BJ (cell line): ENCODE measurements around the gene WASF2. TPM values are rescaled to one million over a fixed set of nuclear protein-coding genes. Genes with fewer than 3 reads are reported as not detected.

Experiments
- CTCF ChIA-PET: fragments of 350-600 bp; formaldehyde crosslinking; extraction: SDS; loops from one replicate; lab custom pipeline; 2021; ENCODE audit warnings: antibody characterized with exemption, inconsistent platforms; lab: Yijun Ruan, JAX
- POLR2A ChIA-PET: fragments of 300-600 bp; sonication (Branson Sonifier 250); formaldehyde crosslinking; extraction: SDS; loops from one replicate; lab custom pipeline; 2021; ENCODE audit warnings: antibody characterized with exemption; lab: Charles Lee
- DNase-seq: peaks from one replicate; pipeline ENCODE4 v3.0.0-alpha.2; 2011; ENCODE audit warnings: low read depth
- H3K27me3 ChIP-seq: 2 replicates; pipeline ENCODE4 v1.6.0; 2011; ENCODE audit warnings: low read length; ENCODE audit not compliant: control insufficient read depth, insufficient read depth
- H3K36me3 ChIP-seq: 2 replicates; pipeline ENCODE4 v1.5.1; 2011; ENCODE audit warnings: low read length; ENCODE audit not compliant: control insufficient read depth, insufficient read depth
- H3K4me3 ChIP-seq: 2 replicates; pipeline ENCODE4 v1.5.1; 2011; ENCODE audit warnings: low read depth, mild to moderate bottlenecking, control low read depth, low read length
- polyA plus RNA-seq: library from polyadenylated mRNA; depleted of rRNA; stranded (reverse); fragments of >200 nt; gene quantifications from 2 replicates; pipeline ENCODE4 v1.2.3, GENCODE V29; 2011
- TF ChIP-seq, protein P1 (sequence below): IDR thresholded peaks from 2 replicates; pipeline ENCODE4 v1.5.1; 2011; ENCODE audit warnings: low read depth, mild to moderate bottlenecking, control low read depth, inconsistent platforms, low read length, moderate library complexity; ENCODE audit not compliant: insufficient read depth

The WASF2 gene
- polyA plus RNA-seq, 1 experiment: 56.5 TPM

DNA sequence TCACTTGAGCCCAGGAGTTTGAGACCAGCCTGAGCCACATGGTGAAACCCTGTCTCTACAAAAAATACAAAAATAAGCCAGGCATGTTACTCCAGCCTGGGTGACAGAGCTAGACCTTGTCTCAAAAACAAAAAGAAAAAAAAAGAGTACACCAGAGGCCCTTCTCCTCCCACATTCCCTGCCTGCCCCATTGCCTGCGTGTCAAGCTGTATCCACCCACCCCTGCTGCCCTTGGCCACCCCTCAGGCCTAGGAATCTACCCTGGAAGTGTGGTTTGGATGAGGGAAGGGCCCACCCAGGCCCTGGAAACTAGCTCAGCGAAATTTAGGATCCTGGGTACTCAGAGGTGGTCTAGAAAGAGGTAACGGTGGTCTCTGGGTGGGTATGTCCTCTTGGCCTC lies 25.7 kb upstream of the WASF2 start:
- no peak for DNase-seq
- POLR2A ChIA-PET: no interaction called here
- Histone ChIP-seq H3K27me3 (no peaks in the 10 kb centered on the region), H3K36me3 (no peaks in the 10 kb centered on the region), H3K4me3 (no peak overlapping the region)
- CTCF ChIA-PET: interaction anchor here (0.6 to 2.2 kb wide), 4 partner anchors 10 to 92 kb away, joined by 3 to 10 read pairs (median 4); no protein-coding TSS in a partner anchor
- TF ChIP-seq, protein P1, sequence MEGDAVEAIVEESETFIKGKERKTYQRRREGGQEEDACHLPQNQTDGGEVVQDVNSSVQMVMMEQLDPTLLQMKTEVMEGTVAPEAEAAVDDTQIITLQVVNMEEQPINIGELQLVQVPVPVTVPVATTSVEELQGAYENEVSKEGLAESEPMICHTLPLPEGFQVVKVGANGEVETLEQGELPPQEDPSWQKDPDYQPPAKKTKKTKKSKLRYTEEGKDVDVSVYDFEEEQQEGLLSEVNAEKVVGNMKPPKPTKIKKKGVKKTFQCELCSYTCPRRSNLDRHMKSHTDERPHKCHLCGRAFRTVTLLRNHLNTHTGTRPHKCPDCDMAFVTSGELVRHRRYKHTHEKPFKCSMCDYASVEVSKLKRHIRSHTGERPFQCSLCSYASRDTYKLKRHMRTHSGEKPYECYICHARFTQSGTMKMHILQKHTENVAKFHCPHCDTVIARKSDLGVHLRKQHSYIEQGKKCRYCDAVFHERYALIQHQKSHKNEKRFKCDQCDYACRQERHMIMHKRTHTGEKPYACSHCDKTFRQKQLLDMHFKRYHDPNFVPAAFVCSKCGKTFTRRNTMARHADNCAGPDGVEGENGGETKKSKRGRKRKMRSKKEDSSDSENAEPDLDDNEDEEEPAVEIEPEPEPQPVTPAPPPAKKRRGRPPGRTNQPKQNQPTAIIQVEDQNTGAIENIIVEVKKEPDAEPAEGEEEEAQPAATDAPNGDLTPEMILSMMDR: no peak

DNA sequence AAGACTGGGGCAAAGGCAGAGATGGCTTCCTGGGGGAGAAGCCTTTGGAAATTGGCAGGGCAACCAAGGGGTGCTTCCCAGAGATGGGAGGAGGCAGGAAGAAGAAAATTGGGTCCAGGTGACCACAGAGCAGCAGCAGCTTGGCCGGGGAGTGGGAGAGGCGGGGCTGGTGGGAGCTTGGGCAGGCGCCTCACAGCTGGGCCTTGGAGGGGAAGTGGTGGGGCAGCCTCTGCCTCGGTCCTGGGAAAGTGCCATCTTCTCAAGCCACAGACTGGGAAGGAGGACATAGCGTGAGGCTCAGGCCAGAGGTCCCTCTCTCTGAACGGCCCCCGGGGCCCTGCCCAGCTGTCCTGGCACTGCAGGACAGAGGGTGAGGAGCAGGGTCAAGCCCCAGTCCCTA lies 24.0 kb upstream of the WASF2 start:
- H3K27me3 ChIP-seq: no peaks in the 10 kb centered on the region
- ChIA-PET POLR2A (no interaction called here), CTCF (interaction anchor here (1.1 kb wide), 1 partner anchor 16 kb away, joined by 3 read pairs; no protein-coding TSS in a partner anchor)
- TF ChIP-seq, protein P1: no peak
- H3K4me3 ChIP-seq: no peak overlapping the region
- no peak for DNase-seq
- no peaks in the 10 kb centered on the region for H3K36me3 ChIP-seq

DNA sequence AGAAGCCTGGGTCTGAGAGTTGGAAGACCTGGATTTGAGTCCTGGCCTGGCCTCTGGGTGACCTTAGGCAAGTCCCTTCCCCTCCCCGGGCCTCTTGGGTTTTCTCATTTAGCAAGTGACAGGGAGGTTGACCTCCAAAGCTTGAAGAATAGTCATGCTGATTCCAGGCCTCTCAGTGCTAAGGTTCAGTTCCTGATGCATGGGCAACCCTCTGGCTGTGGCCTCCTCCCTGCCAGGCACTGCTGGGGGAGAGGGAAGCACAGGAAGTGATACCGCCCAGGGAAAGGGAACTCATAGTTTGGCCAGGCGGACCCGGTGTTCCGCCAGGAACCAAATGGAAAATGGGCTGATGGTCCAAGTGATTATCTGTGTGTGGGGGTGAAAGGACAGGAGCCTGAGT lies 23.6 kb upstream of the WASF2 start:
- ChIA-PET CTCF (interaction anchor here (1.1 kb wide), 1 partner anchor 16 kb away, joined by 3 read pairs; no protein-coding TSS in a partner anchor), POLR2A (no interaction called here)
- H3K36me3 ChIP-seq: no peaks in the 10 kb centered on the region

DNA sequence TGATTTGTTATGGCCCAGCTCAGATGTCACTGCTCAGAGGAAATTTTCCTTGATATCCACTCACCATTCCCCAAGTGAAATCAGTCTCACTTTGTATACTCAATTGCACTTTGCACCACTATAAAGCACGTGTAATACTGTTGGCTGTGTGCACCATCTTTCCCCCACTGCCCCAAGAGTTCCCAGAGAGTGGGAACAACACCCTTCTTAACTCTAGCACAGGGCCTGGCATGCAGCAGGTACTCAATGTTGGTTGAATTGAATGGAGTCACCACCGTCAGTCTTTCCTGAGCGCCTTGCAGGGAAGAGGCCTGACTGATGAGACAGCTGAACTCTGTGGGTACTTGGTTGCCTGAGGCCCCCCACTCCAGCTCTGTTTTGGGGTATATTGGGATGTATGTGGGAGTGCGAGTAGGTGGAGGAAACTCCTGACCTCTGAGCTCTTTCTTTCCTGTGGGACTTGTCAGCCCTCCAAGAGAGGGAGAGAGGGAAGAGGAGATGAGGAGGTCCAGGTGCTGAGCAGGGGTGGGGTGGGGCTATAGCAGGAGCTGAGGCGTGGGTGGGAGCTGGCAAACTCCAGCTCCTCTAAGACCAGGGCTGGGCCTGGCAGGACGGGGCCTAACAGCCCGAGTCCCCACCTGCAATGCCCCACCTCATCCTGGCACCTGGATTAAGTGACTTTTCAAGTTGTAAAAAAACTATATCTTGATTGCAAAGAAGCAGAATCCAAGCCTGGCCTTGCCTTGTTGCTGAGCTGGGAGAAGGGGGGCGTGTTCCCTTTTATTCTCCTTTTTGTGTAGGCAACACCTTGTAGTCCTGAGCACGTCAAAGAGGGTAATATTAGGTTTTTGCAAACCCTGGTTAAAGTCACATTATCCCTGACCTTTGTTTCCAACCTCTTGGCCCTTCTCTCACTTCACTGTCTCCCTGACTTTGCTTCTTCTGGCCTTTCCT lies 19.4 kb upstream of the WASF2 start:
- no peaks in the 10 kb centered on the region for H3K27me3 ChIP-seq
- ChIA-PET POLR2A (no interaction called here), CTCF (no interaction called here)
- H3K4me3 ChIP-seq: no peak overlapping the region
- DNase-seq: no peak
- no peaks in the 10 kb centered on the region for H3K36me3 ChIP-seq
- TF ChIP-seq, protein P1: no peak

More for the DNA sequence above, 23.6 kb upstream of the WASF2 start:
- Histone ChIP-seq H3K4me3 (no peak overlapping the region), H3K27me3 (no peaks in the 10 kb centered on the region)
- TF ChIP-seq, protein P1: no peak
- no peak for DNase-seq

DNA sequence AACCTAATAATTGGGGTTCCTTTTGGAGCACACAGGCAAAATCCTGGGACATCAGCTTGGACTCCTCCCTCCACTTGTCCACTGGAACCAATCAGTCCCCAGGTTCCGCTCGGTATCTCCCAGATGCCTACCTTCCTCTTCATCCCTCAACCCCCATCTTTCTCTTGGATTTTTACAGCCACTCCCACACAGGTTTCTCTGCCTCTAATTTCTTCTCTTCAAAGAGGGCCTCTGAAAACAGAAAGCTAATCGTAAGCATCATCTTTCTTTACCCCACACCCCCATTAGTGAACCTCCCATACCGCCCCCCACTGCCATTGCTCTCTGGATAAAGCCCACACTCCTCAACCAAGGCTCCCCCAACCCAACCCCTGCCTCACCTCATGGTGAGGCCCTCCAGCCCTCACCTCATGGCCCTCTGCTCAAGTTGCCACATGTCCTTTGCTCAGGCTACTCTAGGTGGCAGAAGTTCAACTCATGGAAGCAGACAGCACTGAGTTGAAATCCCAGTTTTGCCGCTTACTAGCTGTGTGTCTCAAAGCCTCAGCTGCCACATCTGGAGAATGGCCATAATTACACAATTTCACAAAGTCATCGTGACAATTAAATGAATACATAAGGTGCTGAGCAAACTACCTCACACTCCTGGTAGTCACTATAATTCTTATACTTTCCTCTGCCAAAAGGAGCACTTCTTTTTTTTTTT lies 18.1 kb upstream of the WASF2 start:
- POLR2A ChIA-PET: no interaction called here
- Histone ChIP-seq H3K27me3 (no peaks in the 10 kb centered on the region), H3K4me3 (no peak overlapping the region), H3K36me3 (no peaks in the 10 kb centered on the region)
- TF ChIP-seq, protein P1: no peak
- DNase-seq: no peak
- CTCF ChIA-PET: interaction anchor here (0.7 kb wide), 1 partner anchor 48 kb away, joined by 3 read pairs; no protein-coding TSS in a partner anchor
